GM12878 (cell line): Measurements from ENCODE around the gene LPGAT1. TPM values are rescaled to one million over a fixed set of nuclear protein-coding genes. Genes with fewer than 3 reads are reported as not detected.

Source experiments
- ASH2L ChIP-seq: fragments of 300-600, 200-600 bp; sonication (generic); IDR thresholded peaks from 2 replicates; pipeline ENCODE4 v1.6.1; 2017; ENCODE audit warnings: low read depth, mild to moderate bottlenecking, borderline replicate concordance
- CBX5 ChIP-seq: sonication (generic); IDR thresholded peaks from 2 replicates; pipeline ENCODE4 v1.6.1; 2016; ENCODE audit warnings: low read depth, moderate library complexity, mild to moderate bottlenecking, inconsistent platforms
- FOS ChIP-seq: IDR thresholded peaks from 3 replicates; pipeline ENCODE4 v1.6.1; 2011; ENCODE audit warnings: borderline replicate concordance; ENCODE audit not compliant: insufficient read length; ENCODE audit errors: extremely low read depth
- MYC ChIP-seq: IDR thresholded peaks from 2 replicates; pipeline ENCODE4 v1.6.1; 2011; ENCODE audit warnings: mild to moderate bottlenecking, low read length, moderate library complexity, inconsistent platforms; ENCODE audit not compliant: insufficient read depth, insufficient replicate concordance, insufficient read length, severe bottlenecking
- POLR2AphosphoS2 ChIP-seq: IDR thresholded peaks from 2 replicates; pipeline ENCODE4 v1.6.1; 2011; ENCODE audit warnings: low read depth, mild to moderate bottlenecking, low read length, improper control_type of control experiment, moderate library complexity
- RBBP5 ChIP-seq: fragments of 200-600 bp; sonication (generic); conservative IDR thresholded peaks from 2 replicates; pipeline ENCODE4 v1.6.1; 2016
- RCOR1 ChIP-seq: conservative IDR thresholded peaks from 2 replicates; pipeline ENCODE4 v1.6.1; 2012; ENCODE audit warnings: low read depth, low read length, improper control_type of control experiment
- RFX5 ChIP-seq: IDR thresholded peaks from 2 replicates; pipeline ENCODE4 v1.6.1; 2011; ENCODE audit warnings: low read depth, low read length, improper control_type of control experiment
- STAT1 ChIP-seq: fragments of 450-650 bp; conservative IDR thresholded peaks from 2 replicates; pipeline ENCODE4 v1.6.1; 2014; ENCODE audit warnings: antibody characterized with exemption, mild to moderate bottlenecking
- WRNIP1 ChIP-seq: IDR thresholded peaks from 2 replicates; pipeline ENCODE4 v1.6.1; 2011; ENCODE audit warnings: low read depth, low read length, improper control_type of control experiment, borderline replicate concordance
- polyA plus RNA-seq, 11 experiments: library from polyadenylated mRNA; depleted of rRNA in 4 of 11; unstranded in 6 of 11; stranded (reverse) in 5 of 11; fragments of >200 nt; fragmentation: Nextera tagmentation in 4 of 11; fragmentation: Illumina TruSeq in 1 of 11; extraction: Ambion mirVana in 4 of 11; extraction: Trizol in 1 of 11; gene quantifications; 1 replicate in 1 of 11; 2 replicates in 10 of 11; pipeline versions ENCODE4 v1.2.1 to v1.2.3, GENCODE V29; 2011 to 2016; ENCODE audit warnings: inconsistent platforms in 2 of 11, missing spikeins in 2 of 11, low read depth in 1 of 11
- total RNA-seq, 4 experiments: library from RNA; depleted of rRNA in 3 of 4; stranded (reverse); fragments of >200 nt in 3 of 4; fragmentation: Illumina TruSeq in 1 of 4; extraction: Trizol in 1 of 4; gene quantifications; 2 replicates each; pipeline versions ENCODE4 v1.2.1 to v1.2.3, GENCODE V29; 2013 to 2021
- TF ChIP-seq, protein P1 (sequence below): fragments of 450-650 bp; IDR thresholded peaks from 2 replicates; pipeline ENCODE4 v1.6.1; 2017; ENCODE audit warnings: mild to moderate bottlenecking, moderate library complexity
- TF ChIP-seq, protein P2 (sequence below): fragments of 450-650 bp; formaldehyde crosslinking; IDR thresholded peaks from 2 replicates; pipeline ENCODE4 v1.4.0; 2020; ENCODE audit warnings: mild to moderate bottlenecking, moderate library complexity
- TF ChIP-seq, protein P3 (sequence below): fragments of 450-650 bp; conservative IDR thresholded peaks from 2 replicates; pipeline ENCODE4 v1.6.1; 2017; ENCODE audit warnings: mild to moderate bottlenecking, moderate library complexity
- TF ChIP-seq, protein P4 (sequence below): IDR thresholded peaks from 2 replicates; pipeline ENCODE4 v1.6.1; 2011; ENCODE audit warnings: borderline replicate concordance, low read depth, mild to moderate bottlenecking, moderate library complexity, mixed read lengths, low read length; ENCODE audit not compliant: insufficient read depth; ENCODE audit errors: extremely low read length
- TF ChIP-seq, protein P5 (sequence below): IDR thresholded peaks from 2 replicates; pipeline ENCODE4 v1.6.1; 2011; ENCODE audit warnings: low read depth, low read length, improper control_type of control experiment, borderline replicate concordance

Gene LPGAT1
- total and polyA plus RNA-seq, 10 of the 15 experiments (the other 5 are each of a cell fraction or from before 2014, with no cell fraction given) = 5.8 to 40.6 (median 19.2) TPM

DNA sequence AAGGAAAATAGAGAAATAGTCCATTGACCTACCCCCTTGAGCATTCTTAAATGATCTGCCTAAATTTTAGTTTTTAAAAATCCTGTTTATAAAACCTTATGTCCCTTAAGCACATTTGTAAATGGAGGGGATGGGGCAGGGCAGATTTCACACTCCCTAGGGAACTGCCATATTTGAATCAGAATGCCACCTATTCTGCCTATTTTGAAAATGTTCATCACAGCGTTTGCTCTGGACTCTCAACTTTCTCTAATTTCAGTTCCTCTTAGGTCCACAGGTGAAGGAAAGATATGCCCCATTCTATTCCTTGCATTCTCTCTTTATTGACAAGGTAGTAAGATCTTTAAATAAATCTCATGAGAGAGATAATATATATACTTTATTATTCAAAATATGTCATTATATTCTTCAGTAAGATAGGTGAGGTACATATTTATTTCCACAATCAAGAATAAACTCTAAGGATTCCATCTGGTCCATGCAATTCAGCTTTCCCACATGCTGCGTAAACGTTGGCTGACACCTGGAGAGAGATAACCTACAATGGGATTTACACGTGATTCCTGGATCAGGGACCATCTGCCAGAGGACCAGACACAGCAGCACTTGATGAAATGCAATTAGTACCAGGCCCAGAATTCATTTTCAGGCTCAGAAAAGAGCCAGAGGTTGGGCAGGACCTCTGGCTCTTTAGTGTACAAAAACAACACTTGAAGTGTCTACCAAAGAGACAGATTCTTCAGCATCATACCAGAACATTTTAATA, 1.2 kb upstream of the LPGAT1 start (continued):
- TF ChIP-seq RFX5 (no peak), POLR2AphosphoS2 (no peak), RCOR1 (no peak), WRNIP1 (no peak), ASH2L (no peak), STAT1 (no peak), MYC (no peak), CBX5 (no peak), RBBP5 (no peak), FOS (no peak)
- TF ChIP-seq, protein P1, sequence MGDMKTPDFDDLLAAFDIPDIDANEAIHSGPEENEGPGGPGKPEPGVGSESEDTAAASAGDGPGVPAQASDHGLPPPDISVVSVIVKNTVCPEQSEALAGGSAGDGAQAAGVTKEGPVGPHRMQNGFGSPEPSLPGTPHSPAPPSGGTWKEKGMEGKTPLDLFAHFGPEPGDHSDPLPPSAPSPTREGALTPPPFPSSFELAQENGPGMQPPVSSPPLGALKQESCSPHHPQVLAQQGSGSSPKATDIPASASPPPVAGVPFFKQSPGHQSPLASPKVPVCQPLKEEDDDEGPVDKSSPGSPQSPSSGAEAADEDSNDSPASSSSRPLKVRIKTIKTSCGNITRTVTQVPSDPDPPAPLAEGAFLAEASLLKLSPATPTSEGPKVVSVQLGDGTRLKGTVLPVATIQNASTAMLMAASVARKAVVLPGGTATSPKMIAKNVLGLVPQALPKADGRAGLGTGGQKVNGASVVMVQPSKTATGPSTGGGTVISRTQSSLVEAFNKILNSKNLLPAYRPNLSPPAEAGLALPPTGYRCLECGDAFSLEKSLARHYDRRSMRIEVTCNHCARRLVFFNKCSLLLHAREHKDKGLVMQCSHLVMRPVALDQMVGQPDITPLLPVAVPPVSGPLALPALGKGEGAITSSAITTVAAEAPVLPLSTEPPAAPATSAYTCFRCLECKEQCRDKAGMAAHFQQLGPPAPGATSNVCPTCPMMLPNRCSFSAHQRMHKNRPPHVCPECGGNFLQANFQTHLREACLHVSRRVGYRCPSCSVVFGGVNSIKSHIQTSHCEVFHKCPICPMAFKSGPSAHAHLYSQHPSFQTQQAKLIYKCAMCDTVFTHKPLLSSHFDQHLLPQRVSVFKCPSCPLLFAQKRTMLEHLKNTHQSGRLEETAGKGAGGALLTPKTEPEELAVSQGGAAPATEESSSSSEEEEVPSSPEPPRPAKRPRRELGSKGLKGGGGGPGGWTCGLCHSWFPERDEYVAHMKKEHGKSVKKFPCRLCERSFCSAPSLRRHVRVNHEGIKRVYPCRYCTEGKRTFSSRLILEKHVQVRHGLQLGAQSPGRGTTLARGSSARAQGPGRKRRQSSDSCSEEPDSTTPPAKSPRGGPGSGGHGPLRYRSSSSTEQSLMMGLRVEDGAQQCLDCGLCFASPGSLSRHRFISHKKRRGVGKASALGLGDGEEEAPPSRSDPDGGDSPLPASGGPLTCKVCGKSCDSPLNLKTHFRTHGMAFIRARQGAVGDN = no peak
- TF ChIP-seq, protein P2, sequence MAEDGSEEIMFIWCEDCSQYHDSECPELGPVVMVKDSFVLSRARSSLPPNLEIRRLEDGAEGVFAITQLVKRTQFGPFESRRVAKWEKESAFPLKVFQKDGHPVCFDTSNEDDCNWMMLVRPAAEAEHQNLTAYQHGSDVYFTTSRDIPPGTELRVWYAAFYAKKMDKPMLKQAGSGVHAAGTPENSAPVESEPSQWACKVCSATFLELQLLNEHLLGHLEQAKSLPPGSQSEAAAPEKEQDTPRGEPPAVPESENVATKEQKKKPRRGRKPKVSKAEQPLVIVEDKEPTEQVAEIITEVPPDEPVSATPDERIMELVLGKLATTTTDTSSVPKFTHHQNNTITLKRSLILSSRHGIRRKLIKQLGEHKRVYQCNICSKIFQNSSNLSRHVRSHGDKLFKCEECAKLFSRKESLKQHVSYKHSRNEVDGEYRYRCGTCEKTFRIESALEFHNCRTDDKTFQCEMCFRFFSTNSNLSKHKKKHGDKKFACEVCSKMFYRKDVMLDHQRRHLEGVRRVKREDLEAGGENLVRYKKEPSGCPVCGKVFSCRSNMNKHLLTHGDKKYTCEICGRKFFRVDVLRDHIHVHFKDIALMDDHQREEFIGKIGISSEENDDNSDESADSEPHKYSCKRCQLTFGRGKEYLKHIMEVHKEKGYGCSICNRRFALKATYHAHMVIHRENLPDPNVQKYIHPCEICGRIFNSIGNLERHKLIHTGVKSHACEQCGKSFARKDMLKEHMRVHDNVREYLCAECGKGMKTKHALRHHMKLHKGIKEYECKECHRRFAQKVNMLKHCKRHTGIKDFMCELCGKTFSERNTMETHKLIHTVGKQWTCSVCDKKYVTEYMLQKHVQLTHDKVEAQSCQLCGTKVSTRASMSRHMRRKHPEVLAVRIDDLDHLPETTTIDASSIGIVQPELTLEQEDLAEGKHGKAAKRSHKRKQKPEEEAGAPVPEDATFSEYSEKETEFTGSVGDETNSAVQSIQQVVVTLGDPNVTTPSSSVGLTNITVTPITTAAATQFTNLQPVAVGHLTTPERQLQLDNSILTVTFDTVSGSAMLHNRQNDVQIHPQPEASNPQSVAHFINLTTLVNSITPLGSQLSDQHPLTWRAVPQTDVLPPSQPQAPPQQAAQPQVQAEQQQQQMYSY (CRISPR knock-in tag) = no peak
- TF ChIP-seq, protein P3, sequence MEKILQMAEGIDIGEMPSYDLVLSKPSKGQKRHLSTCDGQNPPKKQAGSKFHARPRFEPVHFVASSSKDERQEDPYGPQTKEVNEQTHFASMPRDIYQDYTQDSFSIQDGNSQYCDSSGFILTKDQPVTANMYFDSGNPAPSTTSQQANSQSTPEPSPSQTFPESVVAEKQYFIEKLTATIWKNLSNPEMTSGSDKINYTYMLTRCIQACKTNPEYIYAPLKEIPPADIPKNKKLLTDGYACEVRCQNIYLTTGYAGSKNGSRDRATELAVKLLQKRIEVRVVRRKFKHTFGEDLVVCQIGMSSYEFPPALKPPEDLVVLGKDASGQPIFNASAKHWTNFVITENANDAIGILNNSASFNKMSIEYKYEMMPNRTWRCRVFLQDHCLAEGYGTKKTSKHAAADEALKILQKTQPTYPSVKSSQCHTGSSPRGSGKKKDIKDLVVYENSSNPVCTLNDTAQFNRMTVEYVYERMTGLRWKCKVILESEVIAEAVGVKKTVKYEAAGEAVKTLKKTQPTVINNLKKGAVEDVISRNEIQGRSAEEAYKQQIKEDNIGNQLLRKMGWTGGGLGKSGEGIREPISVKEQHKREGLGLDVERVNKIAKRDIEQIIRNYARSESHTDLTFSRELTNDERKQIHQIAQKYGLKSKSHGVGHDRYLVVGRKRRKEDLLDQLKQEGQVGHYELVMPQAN = no peak
- TF ChIP-seq, protein P4, sequence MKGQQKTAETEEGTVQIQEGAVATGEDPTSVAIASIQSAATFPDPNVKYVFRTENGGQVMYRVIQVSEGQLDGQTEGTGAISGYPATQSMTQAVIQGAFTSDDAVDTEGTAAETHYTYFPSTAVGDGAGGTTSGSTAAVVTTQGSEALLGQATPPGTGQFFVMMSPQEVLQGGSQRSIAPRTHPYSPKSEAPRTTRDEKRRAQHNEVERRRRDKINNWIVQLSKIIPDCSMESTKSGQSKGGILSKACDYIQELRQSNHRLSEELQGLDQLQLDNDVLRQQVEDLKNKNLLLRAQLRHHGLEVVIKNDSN = no peak
- TF ChIP-seq, protein P5, sequence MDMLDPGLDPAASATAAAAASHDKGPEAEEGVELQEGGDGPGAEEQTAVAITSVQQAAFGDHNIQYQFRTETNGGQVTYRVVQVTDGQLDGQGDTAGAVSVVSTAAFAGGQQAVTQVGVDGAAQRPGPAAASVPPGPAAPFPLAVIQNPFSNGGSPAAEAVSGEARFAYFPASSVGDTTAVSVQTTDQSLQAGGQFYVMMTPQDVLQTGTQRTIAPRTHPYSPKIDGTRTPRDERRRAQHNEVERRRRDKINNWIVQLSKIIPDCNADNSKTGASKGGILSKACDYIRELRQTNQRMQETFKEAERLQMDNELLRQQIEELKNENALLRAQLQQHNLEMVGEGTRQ = no peak
